OCI-LY1 (cell line): ENCODE data around the gene KLHL29.

Experiments used
- H2AFZ ChIP-seq: fragments of 200-600 bp; sonication (generic), shearing (Covaris generic); 2 replicates; pipeline ENCODE4 v1.6.0; 2014; ENCODE audit warnings: antibody characterized with exemption, mild to moderate bottlenecking, low read length
- H3F3A ChIP-seq: fragments of 200-600 bp; sonication (generic), shearing (Covaris generic); 2 replicates; pipeline ENCODE4 v1.6.0; 2014; ENCODE audit warnings: mild to moderate bottlenecking, antibody characterized with exemption, low read length, moderate library complexity; ENCODE audit not compliant: insufficient read depth
- H3K27ac ChIP-seq: fragments of 200-600 bp; sonication (generic); 2 replicates; pipeline ENCODE4 v1.5.1; 2014; ENCODE audit warnings: low read length, mixed run types, mild to moderate bottlenecking, low read depth; ENCODE audit not compliant: poor library complexity, severe bottlenecking
- H3K27me3 ChIP-seq: fragments of 200-600 bp; sonication (generic); 2 replicates; pipeline ENCODE4 v1.6.0; 2014; ENCODE audit warnings: antibody characterized with exemption, mild to moderate bottlenecking, low read length, moderate library complexity; ENCODE audit not compliant: insufficient read depth
- H3K36me3 ChIP-seq: fragments of 200-600 bp; sonication (generic); 2 replicates; pipeline ENCODE4 v1.6.1; 2014; ENCODE audit warnings: mild to moderate bottlenecking, antibody characterized with exemption, low read length, moderate library complexity, mixed read lengths; ENCODE audit not compliant: insufficient read depth
- H3K4me1 ChIP-seq: fragments of 200-600 bp; sonication (generic); 2 replicates; pipeline ENCODE4 v1.5.1; 2014; ENCODE audit warnings: mild to moderate bottlenecking, low read length, moderate library complexity; ENCODE audit not compliant: insufficient read depth, severe bottlenecking
- H3K4me2 ChIP-seq: fragments of 200-600 bp; sonication (generic), shearing (Covaris generic); 2 replicates; pipeline ENCODE4 v1.6.1; 2014; ENCODE audit warnings: low read length
- H3K4me3 ChIP-seq: fragments of 200-600 bp; sonication (generic); 2 replicates; pipeline ENCODE4 v1.5.1; 2014; ENCODE audit warnings: low read length, low read depth, mild to moderate bottlenecking, mixed read lengths; ENCODE audit not compliant: poor library complexity, severe bottlenecking
- H3K79me2 ChIP-seq: fragments of 200-600 bp; shearing (Covaris generic); 2 replicates; pipeline ENCODE4 v1.6.1; 2016; ENCODE audit warnings: mixed run types, low read length, mixed read lengths; ENCODE audit not compliant: insufficient read depth
- H3K9ac ChIP-seq: fragments of 200-600 bp; sonication (generic), shearing (Covaris generic); 2 replicates; pipeline ENCODE4 v1.6.1; 2014; ENCODE audit warnings: mild to moderate bottlenecking, low read length, mixed read lengths
- H3K9me2 ChIP-seq: fragments of 200-600 bp; sonication (generic), shearing (Covaris generic); 2 replicates; pipeline ENCODE4 v1.6.1; 2014; ENCODE audit warnings: low read depth, mild to moderate bottlenecking, low read length, mixed read lengths
- H3K9me3 ChIP-seq: fragments of 200-600 bp; shearing (Covaris generic); 2 replicates; pipeline ENCODE4 v1.6.1; 2014; ENCODE audit warnings: low read length, mixed read lengths
- H4K20me1 ChIP-seq: fragments of 200-600 bp; sonication (generic), shearing (Covaris generic); 2 replicates; pipeline ENCODE4 v1.6.0; 2016; ENCODE audit warnings: mild to moderate bottlenecking, low read length; ENCODE audit not compliant: insufficient read depth
- EZH2 ChIP-seq: fragments of 200-600 bp; sonication (generic), shearing (Covaris generic); IDR thresholded peaks from 2 replicates; pipeline ENCODE4 v1.8.0; 2017; ENCODE audit warnings: borderline replicate concordance, mixed run types, mild to moderate bottlenecking, antibody characterized with exemption, low read length, moderate library complexity, mixed read lengths
- TF ChIP-seq, protein P1 (sequence below): fragments of 200-600 bp; sonication (generic), shearing (Covaris generic); IDR thresholded peaks from 2 replicates; pipeline ENCODE4 v1.5.1; 2017; ENCODE audit warnings: mild to moderate bottlenecking, antibody characterized with exemption, low read length, moderate library complexity, mixed read lengths

KLHL29 gene

GRCh38 chr2:23498943-23499342 lies 114.0 kb downstream of the KLHL29 start:
- no peak overlapping the region for H2AFZ ChIP-seq
- TF ChIP-seq, protein P1, sequence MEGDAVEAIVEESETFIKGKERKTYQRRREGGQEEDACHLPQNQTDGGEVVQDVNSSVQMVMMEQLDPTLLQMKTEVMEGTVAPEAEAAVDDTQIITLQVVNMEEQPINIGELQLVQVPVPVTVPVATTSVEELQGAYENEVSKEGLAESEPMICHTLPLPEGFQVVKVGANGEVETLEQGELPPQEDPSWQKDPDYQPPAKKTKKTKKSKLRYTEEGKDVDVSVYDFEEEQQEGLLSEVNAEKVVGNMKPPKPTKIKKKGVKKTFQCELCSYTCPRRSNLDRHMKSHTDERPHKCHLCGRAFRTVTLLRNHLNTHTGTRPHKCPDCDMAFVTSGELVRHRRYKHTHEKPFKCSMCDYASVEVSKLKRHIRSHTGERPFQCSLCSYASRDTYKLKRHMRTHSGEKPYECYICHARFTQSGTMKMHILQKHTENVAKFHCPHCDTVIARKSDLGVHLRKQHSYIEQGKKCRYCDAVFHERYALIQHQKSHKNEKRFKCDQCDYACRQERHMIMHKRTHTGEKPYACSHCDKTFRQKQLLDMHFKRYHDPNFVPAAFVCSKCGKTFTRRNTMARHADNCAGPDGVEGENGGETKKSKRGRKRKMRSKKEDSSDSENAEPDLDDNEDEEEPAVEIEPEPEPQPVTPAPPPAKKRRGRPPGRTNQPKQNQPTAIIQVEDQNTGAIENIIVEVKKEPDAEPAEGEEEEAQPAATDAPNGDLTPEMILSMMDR, result no peak
- TF ChIP-seq EZH2, result no peak
- H3K9me3 ChIP-seq, result no peaks in the 10 kb centered on the region
- H3K4me2 ChIP-seq, result no peak overlapping the region
- no peak overlapping the region for H3K27ac ChIP-seq
- H3K9ac ChIP-seq, result no peak overlapping the region
- H3K4me3 ChIP-seq, result no peak overlapping the region
- H3K79me2 ChIP-seq, result no peaks in the 10 kb centered on the region
- no peaks in the 10 kb centered on the region for H3F3A ChIP-seq
- H4K20me1 ChIP-seq, result no peaks in the 10 kb centered on the region
- H3K9me2 ChIP-seq, result no peaks in the 10 kb centered on the region
- H3K27me3 ChIP-seq, result no peaks in the 10 kb centered on the region
- H3K36me3 ChIP-seq, result no peaks in the 10 kb centered on the region
- no peaks in the 10 kb centered on the region for H3K4me1 ChIP-seq

DNA sequence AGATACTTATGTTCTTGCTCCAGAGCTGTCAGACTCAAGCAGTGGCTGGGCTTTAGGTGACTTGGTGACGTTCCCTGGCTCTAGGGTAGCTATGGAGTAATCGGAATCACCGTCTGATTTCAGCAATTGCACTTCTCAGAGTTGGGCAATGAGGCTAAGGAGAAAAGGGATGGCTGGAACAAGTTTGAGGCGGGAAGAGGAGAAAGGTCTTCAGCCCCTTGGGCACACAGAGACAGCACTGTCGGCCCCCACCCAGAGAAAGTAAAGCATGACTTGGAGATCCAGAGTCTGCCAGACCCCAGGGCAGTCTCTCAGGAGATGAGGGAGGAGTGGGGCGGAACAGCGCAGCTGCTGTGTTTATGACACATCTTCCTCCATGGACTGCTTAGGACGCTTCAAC lies 114.5 kb downstream of the KLHL29 start:
- H3K4me3 ChIP-seq, result no peak overlapping the region
- no peaks in the 10 kb centered on the region for H4K20me1 ChIP-seq
- no peaks in the 10 kb centered on the region for H3K36me3 ChIP-seq
- no peak overlapping the region for H3K4me2 ChIP-seq
- H3F3A ChIP-seq, result no peaks in the 10 kb centered on the region
- no peaks in the 10 kb centered on the region for H3K27me3 ChIP-seq
- no peaks in the 10 kb centered on the region for H3K79me2 ChIP-seq
- H3K9me3 ChIP-seq, result no peaks in the 10 kb centered on the region
- no peak overlapping the region for H2AFZ ChIP-seq
- no peak overlapping the region for H3K27ac ChIP-seq
- H3K9me2 ChIP-seq, result no peaks in the 10 kb centered on the region
- no peak overlapping the region for H3K9ac ChIP-seq
- H3K4me1 ChIP-seq, result no peaks in the 10 kb centered on the region
- TF ChIP-seq, protein P1, result no peak
- no peak for TF ChIP-seq EZH2

- TF ChIP-seq, protein P1, result no peak
- TF ChIP-seq EZH2, result no peak
- H3K4me2 ChIP-seq, result no peak overlapping the region
- no peaks in the 10 kb centered on the region for H3K79me2 ChIP-seq
- no peaks in the 10 kb centered on the region for H3F3A ChIP-seq
- H3K4me1 ChIP-seq, result no peaks in the 10 kb centered on the region
- no peak overlapping the region for H2AFZ ChIP-seq
- no peak overlapping the region for H3K27ac ChIP-seq
- no peaks in the 10 kb centered on the region for H3K36me3 ChIP-seq
- no peaks in the 10 kb centered on the region; the same call in 1 of the 2 replicates for H3K27me3 ChIP-seq
- no peak overlapping the region for H3K4me3 ChIP-seq
- no peaks in the 10 kb centered on the region for H3K9me2 ChIP-seq
- no peaks in the 10 kb centered on the region for H3K9me3 ChIP-seq
- no peak overlapping the region for H3K9ac ChIP-seq
- H4K20me1 ChIP-seq, result no peaks in the 10 kb centered on the region
Measured at GRCh38 chr2:23500836-23501235, 115.9 kb downstream of the KLHL29 start.
